B cell (primary cell): Measurements from ENCODE around the gene CSNK1A1. TPM values are rescaled to one million over a fixed set of nuclear protein-coding genes. Genes with fewer than 3 reads are reported as not detected.

Experiments used
- ATAC-seq: fragments of 200-7000 bp; cut with Tn5 transposase; one replicate; pipeline ENCODE4 v1.10.0; 2021; ENCODE audit warnings: low read depth, mild to moderate bottlenecking, moderate number of reproducible peaks, moderate library complexity
- CTCF ChIA-PET: fragments of 350-600 bp; sonication (Branson Sonifier 250); formaldehyde crosslinking; loops from one replicate; lab custom pipeline; 2021; ENCODE audit warnings: antibody characterized with exemption, inconsistent platforms; lab: Charles Lee
- POLR2A ChIA-PET: fragments of 350-600 bp; sonication (Branson Sonifier 250); formaldehyde crosslinking; loops from one replicate; lab custom pipeline; 2021; ENCODE audit warnings: antibody characterized with exemption; lab: Charles Lee
- DNase-seq: peaks from one replicate; pipeline ENCODE4 v3.0.0; 2013
- H2AFZ ChIP-seq: 2 replicates; pipeline ENCODE4 v1.6.1; 2012; ENCODE audit warnings: mild to moderate bottlenecking, low read depth, low read length; ENCODE audit not compliant: insufficient read depth, poor library complexity, severe bottlenecking
- H3K27ac ChIP-seq, 2 donors: 1 replicate in 1 of 2; 2 replicates in 1 of 2; pipeline ENCODE4 v1.5.1; 2012 to 2013; ENCODE audit warnings: low read length in 2 of 2, mild to moderate bottlenecking in 2 of 2, moderate library complexity in 1 of 2
- H3K27me3 ChIP-seq, 4 experiments: fragments of 200-600 bp in 1 of 4; sonication (generic) in 1 of 4; replicated peaks in 1 of 4; 1 replicate in 2 of 4; 2 replicates in 2 of 4; pipeline versions ENCODE4 v1.6.1 to v1.7.0; 2013 to 2016; ENCODE audit warnings: low read length in 3 of 4, mild to moderate bottlenecking in 2 of 4, mixed read lengths in 1 of 4, moderate library complexity in 1 of 4; ENCODE audit not compliant: insufficient read depth in 4 of 4, control insufficient read depth in 3 of 4; ENCODE audit errors: control extremely low read depth in 1 of 4
- H3K36me3 ChIP-seq, 2 experiments: replicated peaks in 1 of 2; 1 replicate in 1 of 2; 2 replicates in 1 of 2; pipeline versions ENCODE4 v1.6.1 to v1.7.1; 2013; ENCODE audit warnings: low read length in 1 of 2; ENCODE audit not compliant: insufficient read depth in 2 of 2, control insufficient read depth in 1 of 2; ENCODE audit errors: control extremely low read depth in 1 of 2, extremely low read depth in 1 of 2
- H3K4me1 ChIP-seq, 2 donors: fragments of 200-600 bp in 1 of 2; sonication (generic) in 1 of 2; 1 replicate in 1 of 2; 2 replicates in 1 of 2; pipeline versions ENCODE4 v1.5.1 to v1.6.1; 2013 to 2017; ENCODE audit warnings: low read length in 2 of 2; ENCODE audit not compliant: control insufficient read depth in 2 of 2, insufficient read depth in 2 of 2
- H3K4me2 ChIP-seq: replicated peaks from 2 replicates; pipeline ENCODE3; 2012; ENCODE audit warnings: mild to moderate bottlenecking, low read depth, low read length; ENCODE audit not compliant: poor library complexity, severe bottlenecking
- H3K4me3 ChIP-seq, 5 experiments: fragments of 200-600 bp in 1 of 5; sonication (generic) in 1 of 5; 1 replicate in 3 of 5; 2 replicates in 2 of 5; pipeline versions ENCODE4 v1.5.1 to v1.7.0; 2011 to 2016; ENCODE audit warnings: low read length in 4 of 5, mild to moderate bottlenecking in 4 of 5, low read depth in 2 of 5, control low read depth in 1 of 5, moderate library complexity in 1 of 5; ENCODE audit not compliant: insufficient read depth in 1 of 5; ENCODE audit errors: control extremely low read depth in 1 of 5, extremely low read depth in 1 of 5
- H3K79me2 ChIP-seq: fragments of 200-600 bp; sonication (generic); one replicate; pipeline ENCODE4 v1.6.0; 2016; ENCODE audit warnings: low read length; ENCODE audit not compliant: control insufficient read depth, insufficient read depth
- H3K9ac ChIP-seq: fragments of 200-600 bp; sonication (generic); 2 replicates; pipeline ENCODE4 v1.6.1; 2017; ENCODE audit warnings: mild to moderate bottlenecking, low read length, moderate library complexity
- H3K9me3 ChIP-seq, 3 donors: one replicate each; pipeline versions ENCODE4 v1.6.1 to v1.7.1; 2013; ENCODE audit warnings: low read length in 2 of 3; ENCODE audit not compliant: control insufficient read depth in 2 of 3, insufficient read depth in 1 of 3; ENCODE audit errors: control extremely low read depth in 1 of 3
- H4K20me1 ChIP-seq: 2 replicates; pipeline ENCODE4 v1.6.0; 2012; ENCODE audit warnings: mild to moderate bottlenecking, low read length; ENCODE audit not compliant: insufficient read depth, control insufficient read depth, poor library complexity, severe bottlenecking
- H3K27ac Mint-ChIP-seq: one replicate; pipeline ENCODE4 v1.8.0; 2021; ENCODE audit warnings: mixed read lengths
- H3K27me3 Mint-ChIP-seq: one replicate; pipeline ENCODE4 v1.8.0; 2021; ENCODE audit warnings: mixed read lengths
- H3K4me1 Mint-ChIP-seq: one replicate; pipeline ENCODE4 v1.8.0; 2021; ENCODE audit warnings: mixed read lengths
- H3K4me3 Mint-ChIP-seq: one replicate; pipeline ENCODE4 v1.8.0; 2021; ENCODE audit warnings: mixed read lengths
- H3K9me3 Mint-ChIP-seq: one replicate; pipeline ENCODE4 v1.8.0; 2022; ENCODE audit warnings: mixed read lengths; ENCODE audit not compliant: insufficient read depth
- CTCF ChIP-seq: fragments of 200-600 bp; IDR thresholded peaks from one replicate; pipeline ENCODE4 v1.8.0; 2022; ENCODE audit warnings: antibody characterized with exemption, mild to moderate bottlenecking
- EZH2 ChIP-seq: IDR thresholded peaks from 2 replicates; pipeline ENCODE4 v1.6.1; 2012; ENCODE audit warnings: borderline replicate concordance, low read depth, mild to moderate bottlenecking, moderate library complexity, low read length; ENCODE audit not compliant: insufficient read depth, poor library complexity, severe bottlenecking
- WGBS: methylation state at CpG from one replicate; pipeline ENCODE4 v1.1.5; 2013; ENCODE audit warnings: missing lambda C conversion rate; ENCODE audit not compliant: insufficient coverage; 5-methylcytosine and 5-hydroxymethylcytosine counted together
- intact Hi-C: fragments of 100-400 bp; cut with micrococcal nuclease; formaldehyde crosslinking; loops from one replicate; pipeline ENCODE4 v1.10.0; 2022
- polyA plus RNA-seq: library from polyadenylated mRNA; depleted of rRNA; stranded (reverse); fragments of >200 nt; gene quantifications from 2 replicates; pipeline ENCODE4 v1.2.3, GENCODE V29; 2012
- total RNA-seq, 2 donors: library from RNA; stranded (reverse); fragments of 120-200 nt in 1 of 2; gene quantifications; 1 replicate in 1 of 2; 2 replicates in 1 of 2; pipeline versions ENCODE4 v1.2.3 to v1.2.4, GENCODE V29; 2013 to 2022

Gene CSNK1A1
- total and polyA plus RNA-seq, 2 donors (not counting 1 experiment from before 2014, with no cell fraction given): 45.9 to 168 TPM

- TF ChIP-seq CTCF (no peak), EZH2 (no peak)
- intact Hi-C loops: no loop called here
Observed at GRCh38 chr5:149583394-149583793, 32.2 kb upstream of the CSNK1A1 start.

GRCh38 chr5:149581931-149582768 is 30.9 kb upstream of the CSNK1A1 start:
- no peak for DNase-seq
- Histone ChIP-seq H3K4me1 (peaks cover 10 to 11% of the 10 kb centered on the region in 2 donors), H4K20me1 (no peaks in the 10 kb centered on the region), H2AFZ (no peak overlapping the region), H3K4me2 (peak overlapping the region; percentile 84), H3K27me3 (peaks cover 0 to 22% (median 11%) of the 10 kb centered on the region in 4 experiments), H3K36me3 (no peaks in the 10 kb centered on the region), H3K4me3 (peak overlapping the region in 1 of 5 experiments; percentile 54), H3K9ac (no peak overlapping the region), H3K79me2 (no peaks in the 10 kb centered on the region), H3K27ac (no peak overlapping the region), H3K9me3 (peaks cover 0 to 5% (median 0%) of the 10 kb centered on the region in 3 donors)
- Mint-ChIP-seq H3K9me3 (no peaks in the 10 kb centered on the region), H3K27me3 (peaks cover 17% of the 10 kb centered on the region), H3K27ac (no peak overlapping the region), H3K4me3 (peak overlapping the region; percentile 75), H3K4me1 (peaks cover 10% of the 10 kb centered on the region)
- 88% methylated on average over 7 of the region's 9 CpGs for WGBS
- ChIA-PET CTCF (interaction anchor here (0.6 to 2.3 kb wide), 5 partner anchors 8 to 37 kb away, joined by 3 to 6 read pairs (median 4); no protein-coding TSS in a partner anchor), POLR2A (interaction anchor here (0.5 kb wide), 1 partner anchor 48 kb away, joined by 3 read pairs; no protein-coding TSS in a partner anchor)
- TF ChIP-seq EZH2 (no peak), CTCF (no peak)
- intact Hi-C loops: no loop called here
- ATAC-seq: no peak

More at GRCh38 chr5:149583394-149583793, 32.2 kb upstream of the CSNK1A1 start:
- Histone ChIP-seq H3K4me3 (no peak overlapping the region), H2AFZ (no peak overlapping the region), H3K4me2 (no peak overlapping the region), H3K79me2 (no peaks in the 10 kb centered on the region), H3K9ac (no peak overlapping the region), H3K36me3 (no peaks in the 10 kb centered on the region), H4K20me1 (no peaks in the 10 kb centered on the region), H3K9me3 (peaks cover 0 to 5% (median 0%) of the 10 kb centered on the region in 3 donors), H3K4me1 (peaks cover 10 to 11% of the 10 kb centered on the region in 2 donors), H3K27me3 (peaks cover 0 to 22% (median 11%) of the 10 kb centered on the region in 4 experiments), H3K27ac (no peak overlapping the region)
- ChIA-PET POLR2A (no interaction called here), CTCF (interaction anchor here (0.9 to 1.0 kb wide), 2 partner anchors 19 to 20 kb away, joined by 3 to 4 read pairs; no protein-coding TSS in a partner anchor)
- peaks cover 17% of the 10 kb centered on the region for H3K27me3 Mint-ChIP-seq
- H3K9me3 Mint-ChIP-seq: no peaks in the 10 kb centered on the region
- DNase-seq (no peak), ATAC-seq (no peak)
- H3K4me1 Mint-ChIP-seq: peaks cover 10% of the 10 kb centered on the region
- H3K4me3 Mint-ChIP-seq: no peak overlapping the region
- H3K27ac Mint-ChIP-seq: no peak overlapping the region
- WGBS: no CpG with 5 or more reads among the region's 1 CpG
